Endodermal cell (in vitro differentiated cells): ENCODE results near the gene RNF4. TPM values are rescaled to one million over a fixed set of nuclear protein-coding genes. Genes with fewer than 3 reads are reported as not detected.

Source experiments
- DNase-seq: peaks from one replicate; pipeline ENCODE4 v3.0.0-alpha.2; 2017
- H3K27ac ChIP-seq: 2 replicates; pipeline ENCODE4 v1.5.1; 2013; ENCODE audit warnings: mild to moderate bottlenecking, low read depth, low read length, moderate library complexity
- H3K27me3 ChIP-seq: 2 replicates; pipeline ENCODE4 v1.6.1; 2013; ENCODE audit warnings: mild to moderate bottlenecking, low read length, moderate library complexity; ENCODE audit not compliant: insufficient read depth, control insufficient read depth, poor library complexity, severe bottlenecking
- H3K36me3 ChIP-seq: 2 replicates; pipeline ENCODE4 v1.7.0; 2013; ENCODE audit warnings: mild to moderate bottlenecking, low read length, moderate library complexity; ENCODE audit not compliant: control insufficient read depth, insufficient read depth
- H3K4me1 ChIP-seq: one replicate; pipeline ENCODE4 v1.7.0; 2013; ENCODE audit warnings: low read length; ENCODE audit not compliant: control insufficient read depth, insufficient read depth
- H3K4me3 ChIP-seq: 2 replicates; pipeline ENCODE4 v1.5.1; 2013; ENCODE audit warnings: mild to moderate bottlenecking, low read length, moderate library complexity
- H3K9ac ChIP-seq: 2 replicates; pipeline ENCODE4 v1.6.1; 2013; ENCODE audit warnings: mild to moderate bottlenecking, low read length, moderate library complexity; ENCODE audit not compliant: poor library complexity, severe bottlenecking; ENCODE audit errors: extremely low read depth
- H3K9me3 ChIP-seq: 2 replicates; pipeline ENCODE4 v1.6.1; 2013; ENCODE audit warnings: mild to moderate bottlenecking, low read length, moderate library complexity; ENCODE audit not compliant: control insufficient read depth
- H3K27ac Mint-ChIP-seq: 2 replicates; pipeline ENCODE4 v1.8.0; 2020; ENCODE audit warnings: mixed read lengths
- H3K27me3 Mint-ChIP-seq: 2 replicates; pipeline ENCODE4 v1.8.0; 2021; ENCODE audit warnings: mild to moderate bottlenecking, mixed read lengths; ENCODE audit not compliant: insufficient read depth
- H3K36me3 Mint-ChIP-seq: 2 replicates; pipeline ENCODE4 v1.8.0; 2020; ENCODE audit warnings: low read depth, mixed read lengths
- H3K4me1 Mint-ChIP-seq: 2 replicates; pipeline ENCODE4 v1.8.0; 2020; ENCODE audit warnings: mixed read lengths
- H3K4me3 Mint-ChIP-seq: 2 replicates; pipeline ENCODE4 v1.8.0; 2020; ENCODE audit warnings: mild to moderate bottlenecking, moderate library complexity, mixed read lengths
- H3K9me3 Mint-ChIP-seq: 2 replicates; pipeline ENCODE4 v1.8.0; 2020; ENCODE audit warnings: mild to moderate bottlenecking, mixed read lengths
- WGBS, 2 experiments: methylation state at CpG; one replicate each; pipeline versions ENCODE4 v1.1.5 to v1.1.7; 2013; ENCODE audit warnings: missing lambda C conversion rate in 2 of 2, mixed read lengths in 1 of 2; ENCODE audit not compliant: insufficient coverage in 1 of 2, insufficient read length in 1 of 2; 5-methylcytosine and 5-hydroxymethylcytosine counted together
- total RNA-seq, 2 donors: library from RNA; stranded (reverse); fragmentation: NEBNext Ultra II Directional in 1 of 2; extraction: Animal tissue kit (Norgen Biotek cat#: 25700) in 1 of 2; gene quantifications; 2 replicates in 1 of 2; 3 replicates in 1 of 2; pipeline ENCODE4 v1.2.1, GENCODE V29; 2021
- TF ChIP-seq, protein P1 (sequence below): fragments of 200-600 bp; sonication (generic); conservative IDR thresholded peaks from 2 replicates; pipeline ENCODE4 v1.5.0; 2021; ENCODE audit warnings: antibody characterized with exemption, mild to moderate bottlenecking

The RNF4 gene
- total RNA-seq, 2 donors from 2014 or later = 73.2 to 93.6 TPM

DNA sequence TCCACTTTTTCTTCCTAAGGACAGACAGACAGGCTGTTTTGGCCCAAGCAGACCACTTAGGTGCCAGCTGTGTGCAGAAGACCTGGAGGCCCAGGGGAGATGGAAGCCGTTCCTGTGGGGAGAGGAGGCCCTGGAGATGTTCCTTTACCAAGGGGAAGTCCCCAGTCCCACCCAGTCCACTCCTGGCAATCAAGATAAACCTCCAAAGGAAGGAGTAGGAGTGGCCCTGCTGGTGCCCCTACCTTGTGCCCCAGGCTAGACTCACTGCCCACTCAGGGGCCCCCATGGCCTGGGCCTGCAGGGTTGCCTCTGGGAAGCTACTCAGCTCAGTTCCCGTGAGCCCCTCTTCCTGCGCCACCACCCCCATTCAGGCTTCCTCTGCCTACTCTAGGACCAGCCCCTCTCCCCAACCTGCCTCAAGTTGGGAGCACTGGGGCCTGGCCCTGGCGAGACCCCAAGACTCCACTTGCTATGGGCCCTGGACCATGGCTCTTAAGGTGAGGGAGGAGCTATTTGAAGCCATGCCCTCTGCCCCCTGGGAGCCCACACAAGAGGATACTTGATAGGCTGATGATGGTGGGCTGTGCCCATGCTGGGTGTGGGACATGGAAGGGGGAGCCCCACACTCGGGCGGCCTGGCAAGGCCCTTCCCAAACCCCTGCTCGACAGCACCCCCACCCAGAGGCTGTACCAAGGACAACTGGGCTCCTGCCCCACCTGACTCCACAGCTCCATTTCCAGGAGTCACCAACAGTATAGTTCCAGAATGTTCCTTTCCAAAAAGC is 24.8 kb upstream of the RNF4 start:
- H3K4me1 ChIP-seq = no peaks in the 10 kb centered on the region
- TF ChIP-seq, protein P1, sequence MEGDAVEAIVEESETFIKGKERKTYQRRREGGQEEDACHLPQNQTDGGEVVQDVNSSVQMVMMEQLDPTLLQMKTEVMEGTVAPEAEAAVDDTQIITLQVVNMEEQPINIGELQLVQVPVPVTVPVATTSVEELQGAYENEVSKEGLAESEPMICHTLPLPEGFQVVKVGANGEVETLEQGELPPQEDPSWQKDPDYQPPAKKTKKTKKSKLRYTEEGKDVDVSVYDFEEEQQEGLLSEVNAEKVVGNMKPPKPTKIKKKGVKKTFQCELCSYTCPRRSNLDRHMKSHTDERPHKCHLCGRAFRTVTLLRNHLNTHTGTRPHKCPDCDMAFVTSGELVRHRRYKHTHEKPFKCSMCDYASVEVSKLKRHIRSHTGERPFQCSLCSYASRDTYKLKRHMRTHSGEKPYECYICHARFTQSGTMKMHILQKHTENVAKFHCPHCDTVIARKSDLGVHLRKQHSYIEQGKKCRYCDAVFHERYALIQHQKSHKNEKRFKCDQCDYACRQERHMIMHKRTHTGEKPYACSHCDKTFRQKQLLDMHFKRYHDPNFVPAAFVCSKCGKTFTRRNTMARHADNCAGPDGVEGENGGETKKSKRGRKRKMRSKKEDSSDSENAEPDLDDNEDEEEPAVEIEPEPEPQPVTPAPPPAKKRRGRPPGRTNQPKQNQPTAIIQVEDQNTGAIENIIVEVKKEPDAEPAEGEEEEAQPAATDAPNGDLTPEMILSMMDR = no peak
- H3K9me3 ChIP-seq = no peaks in the 10 kb centered on the region
- Mint-ChIP-seq H3K36me3 (no peaks in the 10 kb centered on the region), H3K9me3 (no peaks in the 10 kb centered on the region), H3K4me3 (no peak overlapping the region), H3K27ac (peak overlapping the region; percentile 39), H3K4me1 (no peaks in the 10 kb centered on the region), H3K27me3 (no peaks in the 10 kb centered on the region)
- no peak for DNase-seq
- WGBS, 2 experiments = 80 to 87% methylated on average over 1 to 7 of the region's 7 CpGs
- H3K27ac ChIP-seq = no peak overlapping the region
- no peaks in the 10 kb centered on the region for H3K36me3 ChIP-seq
- no peaks in the 10 kb centered on the region for H3K27me3 ChIP-seq
- H3K4me3 ChIP-seq = no peak overlapping the region
- H3K9ac ChIP-seq = no peak overlapping the region

- no peak overlapping the region for H3K27ac ChIP-seq
- no peaks in the 10 kb centered on the region for H3K27me3 ChIP-seq
- H3K9me3 Mint-ChIP-seq = no peaks in the 10 kb centered on the region
- H3K4me3 ChIP-seq = no peak overlapping the region
- no peak overlapping the region for H3K27ac Mint-ChIP-seq
- no peaks in the 10 kb centered on the region for H3K4me1 Mint-ChIP-seq
- H3K36me3 Mint-ChIP-seq = no peaks in the 10 kb centered on the region
- H3K4me1 ChIP-seq = no peaks in the 10 kb centered on the region
- no peaks in the 10 kb centered on the region for H3K9me3 ChIP-seq
- H3K9ac ChIP-seq = no peak overlapping the region
- TF ChIP-seq, protein P1 = no peak
- no peak overlapping the region for H3K4me3 Mint-ChIP-seq
- no peak for DNase-seq
- H3K27me3 Mint-ChIP-seq = peaks cover 1% of the 10 kb centered on the region
- H3K36me3 ChIP-seq = no peaks in the 10 kb centered on the region
- 92% methylated on average over 7 to 8 of the region's 9 CpGs for WGBS, 2 experiments
Observed at GRCh38 chr4:2445130-2445529, 23.8 kb upstream of the RNF4 start.

- Histone ChIP-seq H3K9ac (no peak overlapping the region), H3K4me1 (no peaks in the 10 kb centered on the region), H3K4me3 (no peak overlapping the region), H3K9me3 (no peaks in the 10 kb centered on the region), H3K27ac (no peak overlapping the region), H3K27me3 (no peaks in the 10 kb centered on the region), H3K36me3 (no peaks in the 10 kb centered on the region)
- TF ChIP-seq, protein P1 = no peak
- no peak overlapping the region for H3K4me3 Mint-ChIP-seq
- no peak overlapping the region for H3K27ac Mint-ChIP-seq
- WGBS, 2 experiments = 87 to 97% methylated on average over 3 to 6 of the region's 6 CpGs
- no peaks in the 10 kb centered on the region for H3K36me3 Mint-ChIP-seq
- H3K4me1 Mint-ChIP-seq = no peaks in the 10 kb centered on the region
- DNase-seq = no peak
- no peaks in the 10 kb centered on the region for H3K9me3 Mint-ChIP-seq
- peaks cover 2% of the 10 kb centered on the region for H3K27me3 Mint-ChIP-seq
Observed at GRCh38 chr4:2445571-2445970, 23.3 kb upstream of the RNF4 start.
